Measurements from ENCODE around the gene WDR35. TPM values are rescaled to one million over a fixed set of nuclear protein-coding genes. Genes with fewer than 3 reads are reported as not detected.

The WDR35 gene
- total and polyA plus RNA-seq, 2 donors from 2014 or later, result 6.0 to 21.2 TPM

DNA sequence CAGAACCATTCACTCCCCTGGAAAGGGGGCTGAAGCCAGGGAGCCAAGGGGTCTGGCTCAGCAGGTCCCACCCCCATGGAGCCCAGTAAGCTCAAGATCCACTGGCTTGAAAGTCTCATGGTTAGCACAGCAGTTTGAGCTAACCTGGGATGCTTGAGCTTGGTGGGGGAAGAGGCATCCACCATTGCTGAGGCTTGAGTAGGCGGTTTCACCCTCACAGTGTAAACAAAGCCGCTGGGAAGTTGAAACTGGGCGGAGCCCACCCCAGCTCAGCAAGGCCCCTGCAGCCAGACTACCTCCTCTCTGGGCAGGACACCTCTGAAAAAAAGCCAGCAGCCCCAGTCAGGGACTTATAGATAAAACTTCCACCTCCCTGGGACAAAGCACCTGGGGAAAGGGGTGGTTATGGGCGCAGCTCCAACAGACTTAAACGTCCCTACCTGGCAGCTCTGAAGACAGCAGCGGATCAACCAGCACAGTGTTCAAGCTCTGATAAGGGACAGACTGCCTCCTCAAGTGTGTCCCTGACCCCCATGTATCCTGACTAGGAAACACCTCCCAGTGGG lies 73.4 kb downstream of the WDR35 start:
- TF ChIP-seq, protein P1, sequence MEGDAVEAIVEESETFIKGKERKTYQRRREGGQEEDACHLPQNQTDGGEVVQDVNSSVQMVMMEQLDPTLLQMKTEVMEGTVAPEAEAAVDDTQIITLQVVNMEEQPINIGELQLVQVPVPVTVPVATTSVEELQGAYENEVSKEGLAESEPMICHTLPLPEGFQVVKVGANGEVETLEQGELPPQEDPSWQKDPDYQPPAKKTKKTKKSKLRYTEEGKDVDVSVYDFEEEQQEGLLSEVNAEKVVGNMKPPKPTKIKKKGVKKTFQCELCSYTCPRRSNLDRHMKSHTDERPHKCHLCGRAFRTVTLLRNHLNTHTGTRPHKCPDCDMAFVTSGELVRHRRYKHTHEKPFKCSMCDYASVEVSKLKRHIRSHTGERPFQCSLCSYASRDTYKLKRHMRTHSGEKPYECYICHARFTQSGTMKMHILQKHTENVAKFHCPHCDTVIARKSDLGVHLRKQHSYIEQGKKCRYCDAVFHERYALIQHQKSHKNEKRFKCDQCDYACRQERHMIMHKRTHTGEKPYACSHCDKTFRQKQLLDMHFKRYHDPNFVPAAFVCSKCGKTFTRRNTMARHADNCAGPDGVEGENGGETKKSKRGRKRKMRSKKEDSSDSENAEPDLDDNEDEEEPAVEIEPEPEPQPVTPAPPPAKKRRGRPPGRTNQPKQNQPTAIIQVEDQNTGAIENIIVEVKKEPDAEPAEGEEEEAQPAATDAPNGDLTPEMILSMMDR (IDR thresholded peaks at IDR 0.05; ENCODE audit: borderline replicate concordance, extremely low read depth, insufficient read depth), result no peak
- FAIRE-seq (no peak), DNase-seq (no peak)
- Histone ChIP-seq H3K36me3 (ENCODE audit: control insufficient read depth in 2 of 3, insufficient read depth in 3 of 3, low read length in 3 of 3) (peaks cover 0 to 3% (median 0%) of the 10 kb centered on the region in 3 donors), H3K27me3 (ENCODE audit: control insufficient read depth, insufficient read depth, low read length) (no peaks in the 10 kb centered on the region), H3K4me1 (ENCODE audit: control insufficient read depth in 2 of 3, insufficient read depth in 2 of 3, low read depth in 1 of 3, low read length in 3 of 3) (no peaks in the 10 kb centered on the region), H3K4me3 (ENCODE audit: low read length in 3 of 3) (no peak overlapping the region), H3K9me3 (ENCODE audit: control insufficient read depth in 2 of 3, insufficient read depth in 1 of 3, low read length in 3 of 3) (no peaks in the 10 kb centered on the region), H3K27ac (ENCODE audit: low read depth in 2 of 2, low read length in 2 of 2) (no peak overlapping the region), H3K9ac (ENCODE audit: low read length in 3 of 3) (no peak overlapping the region)
- intact Hi-C loops (cut with DNase I), result no loop called here

DNA sequence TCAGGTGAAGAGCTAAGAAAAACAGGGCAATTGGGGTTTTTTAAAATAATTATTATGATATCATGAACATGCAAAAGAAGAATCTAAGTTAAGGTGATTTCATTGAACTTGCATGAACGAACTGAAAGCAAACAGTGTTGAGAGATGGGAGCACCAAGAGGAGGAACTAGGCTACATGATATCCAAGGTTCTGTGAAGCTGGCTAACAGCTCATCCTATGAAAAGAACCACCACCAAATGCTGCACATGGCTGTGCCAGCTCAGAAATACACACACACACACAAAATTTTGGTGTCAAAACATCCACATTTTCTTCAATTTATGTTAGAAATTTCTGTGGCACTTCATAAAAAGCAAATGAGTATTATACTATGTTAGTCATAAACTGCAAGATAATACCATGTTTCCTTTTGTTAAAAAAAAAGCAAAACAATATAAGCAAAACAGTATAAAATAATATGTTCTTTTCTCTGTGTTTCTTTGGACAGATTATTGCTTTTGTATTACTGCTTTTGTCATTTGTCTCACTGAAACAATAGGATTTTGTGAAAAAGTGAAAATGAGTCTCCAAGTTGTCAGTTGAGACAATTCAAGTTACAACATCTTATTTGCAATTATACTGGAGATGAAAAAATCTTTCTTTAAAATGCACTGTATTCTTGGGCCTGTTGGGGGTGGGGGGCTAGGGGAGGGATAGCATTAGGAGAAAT lies 75.5 kb downstream of the WDR35 start:
- intact Hi-C loops (cut with DNase I), result no loop called here
- H3K36me3 ChIP-seq (ENCODE audit: control insufficient read depth in 2 of 3, insufficient read depth in 3 of 3, low read length in 3 of 3), result peaks cover 0 to 3% (median 0%) of the 10 kb centered on the region in 3 donors
- no peak overlapping the region for H3K4me3 ChIP-seq (ENCODE audit: low read length in 3 of 3)
- no peaks in the 10 kb centered on the region for H3K4me1 ChIP-seq (ENCODE audit: control insufficient read depth in 2 of 3, insufficient read depth in 2 of 3, low read depth in 1 of 3, low read length in 3 of 3)
- no peaks in the 10 kb centered on the region for H3K27me3 ChIP-seq (ENCODE audit: control insufficient read depth, insufficient read depth, low read length)
- no peak overlapping the region for H3K27ac ChIP-seq (ENCODE audit: low read depth in 2 of 2, low read length in 2 of 2)
- TF ChIP-seq, protein P1 (IDR thresholded peaks at IDR 0.05; ENCODE audit: borderline replicate concordance, extremely low read depth, insufficient read depth), result no peak
- H3K9ac ChIP-seq (ENCODE audit: low read length in 3 of 3), result no peak overlapping the region
- DNase-seq (no peak), FAIRE-seq (no peak)
- no peaks in the 10 kb centered on the region for H3K9me3 ChIP-seq (ENCODE audit: control insufficient read depth in 2 of 3, insufficient read depth in 1 of 3, low read length in 3 of 3)

DNA sequence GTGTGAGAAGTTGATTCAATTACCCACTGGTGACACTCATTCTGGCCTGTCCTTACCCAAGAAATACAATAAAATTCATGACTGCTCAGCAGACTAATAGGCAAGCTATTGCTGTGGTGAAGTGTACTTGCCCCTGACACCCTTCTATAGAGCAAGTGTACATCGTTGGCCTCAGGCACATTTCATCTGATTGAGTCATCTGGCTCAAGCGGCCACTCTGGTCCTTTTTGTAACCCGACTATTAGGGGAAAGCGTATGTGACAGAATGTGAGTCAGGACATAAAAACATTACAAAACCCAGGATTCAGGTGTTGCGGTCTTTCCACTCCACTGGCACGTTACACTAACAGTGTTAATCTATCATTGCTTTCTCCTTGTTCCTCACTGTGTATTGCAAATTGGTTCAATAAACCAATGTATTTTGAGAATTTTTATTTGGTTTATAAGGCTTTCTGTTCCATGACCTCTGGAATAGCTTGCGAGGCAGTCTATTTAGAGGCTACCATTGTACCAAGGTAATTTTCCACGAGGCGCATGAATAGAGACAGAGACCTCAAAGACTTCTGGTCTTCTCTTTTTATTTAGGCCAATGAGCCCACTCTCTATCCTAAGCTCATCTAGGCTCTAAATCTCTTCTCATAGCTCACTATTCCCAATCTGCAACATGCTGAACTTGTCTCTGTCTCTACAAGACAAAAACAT lies 77.9 kb downstream of the WDR35 start:
- Histone ChIP-seq H3K4me3 (ENCODE audit: low read length in 3 of 3) (no peak overlapping the region), H3K9ac (ENCODE audit: low read length in 3 of 3) (no peak overlapping the region), H3K27ac (ENCODE audit: low read depth in 2 of 2, low read length in 2 of 2) (no peak overlapping the region), H3K9me3 (ENCODE audit: control insufficient read depth in 2 of 3, insufficient read depth in 1 of 3, low read length in 3 of 3) (no peaks in the 10 kb centered on the region), H3K4me1 (ENCODE audit: control insufficient read depth in 2 of 3, insufficient read depth in 2 of 3, low read depth in 1 of 3, low read length in 3 of 3) (no peaks in the 10 kb centered on the region), H3K36me3 (ENCODE audit: control insufficient read depth in 2 of 3, insufficient read depth in 3 of 3, low read length in 3 of 3) (peaks cover 0 to 3% (median 0%) of the 10 kb centered on the region in 3 donors), H3K27me3 (ENCODE audit: control insufficient read depth, insufficient read depth, low read length) (no peaks in the 10 kb centered on the region)
- intact Hi-C loops (cut with DNase I), result no loop called here
- DNase-seq (no peak), FAIRE-seq (no peak)
- TF ChIP-seq, protein P1 (IDR thresholded peaks at IDR 0.05; ENCODE audit: borderline replicate concordance, extremely low read depth, insufficient read depth), result no peak
